ENCODE data around the gene PGAM5.

DNA sequence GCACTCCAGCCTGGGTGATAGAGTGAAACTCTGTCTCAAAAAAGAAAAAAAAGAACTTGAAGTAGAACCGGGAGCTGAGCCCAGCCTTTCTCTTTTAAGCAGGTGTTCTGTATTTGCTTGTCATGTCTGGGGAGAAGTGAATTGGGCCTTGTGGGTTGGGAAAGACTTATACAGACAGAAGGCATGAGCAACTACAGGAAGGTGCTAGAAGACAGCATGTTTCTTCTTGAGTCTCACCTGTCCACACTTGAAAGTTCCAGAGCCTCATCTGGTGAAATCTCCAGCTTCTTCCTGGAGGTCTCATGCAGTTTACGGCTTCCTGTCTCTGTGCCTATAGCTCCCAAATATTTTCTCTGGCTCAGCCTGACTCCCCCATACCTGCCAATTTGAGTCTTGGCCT, 2.5 kb downstream of the PGAM5 start:
- TF ChIP-seq CTCF (conservative IDR thresholded peaks at IDR 0.05; ENCODE audit: low read depth, low read length) = no peak
- no peak for TF ChIP-seq MAFK (IDR thresholded peaks at IDR 0.05; ENCODE audit: low read depth, low read length)
- no peak for TF ChIP-seq POLR2A (IDR thresholded peaks at IDR 0.05; ENCODE audit: low read depth, low read length)
- no peak for TF ChIP-seq CHD1 (IDR thresholded peaks at IDR 0.05; ENCODE audit: low read depth, low read length)
- TF ChIP-seq, protein P1, sequence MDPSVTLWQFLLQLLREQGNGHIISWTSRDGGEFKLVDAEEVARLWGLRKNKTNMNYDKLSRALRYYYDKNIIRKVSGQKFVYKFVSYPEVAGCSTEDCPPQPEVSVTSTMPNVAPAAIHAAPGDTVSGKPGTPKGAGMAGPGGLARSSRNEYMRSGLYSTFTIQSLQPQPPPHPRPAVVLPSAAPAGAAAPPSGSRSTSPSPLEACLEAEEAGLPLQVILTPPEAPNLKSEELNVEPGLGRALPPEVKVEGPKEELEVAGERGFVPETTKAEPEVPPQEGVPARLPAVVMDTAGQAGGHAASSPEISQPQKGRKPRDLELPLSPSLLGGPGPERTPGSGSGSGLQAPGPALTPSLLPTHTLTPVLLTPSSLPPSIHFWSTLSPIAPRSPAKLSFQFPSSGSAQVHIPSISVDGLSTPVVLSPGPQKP (IDR thresholded peaks at IDR 0.05; ENCODE audit: borderline replicate concordance, low read depth, low read length) = no peak
- TF ChIP-seq RCOR1 (IDR thresholded peaks at IDR 0.05; ENCODE audit: insufficient replicate concordance, low read length) = no peak
- no peak for TF ChIP-seq FOS (IDR thresholded peaks at IDR 0.05; ENCODE audit: low read depth, low read length)
- TF ChIP-seq RFX5 (IDR thresholded peaks at IDR 0.05; ENCODE audit: low read depth, low read length) = no peak
- no peak for TF ChIP-seq USF2 (IDR thresholded peaks at IDR 0.05; ENCODE audit: low read depth, low read length)
- TF ChIP-seq SMC3 (IDR thresholded peaks at IDR 0.05; ENCODE audit: low read depth, low read length) = no peak
- TF ChIP-seq CEBPB (IDR thresholded peaks at IDR 0.05; ENCODE audit: low read depth, low read length) = no peak
